ENCODE data around the gene ADGB. TPM values are rescaled to one million over a fixed set of nuclear protein-coding genes. Genes with fewer than 3 reads are reported as not detected.

Gene ADGB
- total and polyA plus RNA-seq, 9 of the 15 experiments (the other 6 are each of a cell fraction or from before 2014, with no cell fraction given): not detected

GRCh38 chr6:146803601-146804000, 204.8 kb downstream of the ADGB start (continued):
- TF ChIP-seq FOXP4 (CRISPR knock-in tag; IDR thresholded peaks at IDR 0.05; ENCODE audit: borderline replicate concordance) (no peak), TSC22D4 (tag; IDR thresholded peaks at IDR 0.05) (no peak), POLR3A (IDR thresholded peaks at IDR 0.05; ENCODE audit: borderline replicate concordance, extremely low read depth, insufficient read depth, insufficient read length) (no peak), JUND (IDR thresholded peaks at IDR 0.05; ENCODE audit: borderline replicate concordance, low read depth, low read length) (0 out of 2 replicates have a peak, but pooled peaks have one; percentile 6), JUND (tag; IDR thresholded peaks at IDR 0.05; ENCODE audit: borderline replicate concordance, low read depth, low read length) (no peak; the same call in 2 of the 3 replicates), ETV1 (tag; conservative IDR thresholded peaks at IDR 0.05; ENCODE audit: low read depth) (no peak), THRA (IDR thresholded peaks at IDR 0.05) (no peak), EP300 (IDR thresholded peaks at IDR 0.05; ENCODE audit: low read length) (no peak), PTBP1 (IDR thresholded peaks at IDR 0.05; ENCODE audit: low read depth, low read length) (no peak), TAF1 (IDR thresholded peaks at IDR 0.05; ENCODE audit: control insufficient read depth, extremely low read depth, insufficient read depth, low read length, severe bottlenecking) (peak; percentile 66), ZKSCAN8 (CRISPR knock-in tag; IDR thresholded peaks at IDR 0.05) (no peak)
